GM18909 (cell line): ENCODE data around the gene CACNA1I.

Experiments
- ATAC-seq: cut with Tn5 transposase; IDR thresholded peaks from one replicate; pipeline ENCODE4 v1.9.1; 2021; ENCODE audit warnings: mild to moderate bottlenecking; ENCODE audit not compliant: unreplicated experiment, poor library complexity

The CACNA1I gene

DNA sequence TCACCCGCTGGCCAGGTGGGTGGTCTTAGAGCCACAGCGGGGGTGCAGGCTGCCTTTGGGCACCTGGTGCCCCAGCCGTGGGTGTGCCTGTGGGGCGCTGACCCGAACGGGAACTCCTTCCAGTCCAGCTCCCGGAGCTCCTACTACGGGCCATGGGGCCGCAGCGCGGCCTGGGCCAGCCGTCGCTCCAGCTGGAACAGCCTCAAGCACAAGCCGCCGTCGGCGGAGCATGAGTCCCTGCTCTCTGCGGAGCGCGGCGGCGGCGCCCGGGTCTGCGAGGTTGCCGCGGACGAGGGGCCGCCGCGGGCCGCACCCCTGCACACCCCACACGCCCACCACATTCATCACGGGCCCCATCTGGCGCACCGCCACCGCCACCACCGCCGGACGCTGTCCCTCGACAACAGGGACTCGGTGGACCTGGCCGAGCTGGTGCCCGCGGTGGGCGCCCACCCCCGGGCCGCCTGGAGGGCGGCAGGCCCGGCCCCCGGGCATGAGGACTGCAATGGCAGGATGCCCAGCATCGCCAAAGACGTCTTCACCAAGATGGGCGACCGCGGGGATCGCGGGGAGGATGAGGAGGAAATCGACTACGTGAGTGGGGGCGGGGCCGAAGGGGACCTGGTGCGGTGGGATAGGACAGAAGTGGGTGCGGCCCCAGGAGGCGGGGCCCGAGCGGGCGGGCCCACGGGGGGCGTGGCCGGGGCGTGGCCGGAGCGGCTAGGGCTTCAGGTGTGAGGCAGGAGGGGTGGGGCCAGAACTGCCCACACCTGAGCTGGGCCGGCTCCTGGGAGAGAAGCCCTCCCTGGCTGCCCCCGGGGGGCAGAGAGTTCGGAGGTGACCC is 91.5 kb downstream of the CACNA1I start:
- no peak for ATAC-seq

DNA sequence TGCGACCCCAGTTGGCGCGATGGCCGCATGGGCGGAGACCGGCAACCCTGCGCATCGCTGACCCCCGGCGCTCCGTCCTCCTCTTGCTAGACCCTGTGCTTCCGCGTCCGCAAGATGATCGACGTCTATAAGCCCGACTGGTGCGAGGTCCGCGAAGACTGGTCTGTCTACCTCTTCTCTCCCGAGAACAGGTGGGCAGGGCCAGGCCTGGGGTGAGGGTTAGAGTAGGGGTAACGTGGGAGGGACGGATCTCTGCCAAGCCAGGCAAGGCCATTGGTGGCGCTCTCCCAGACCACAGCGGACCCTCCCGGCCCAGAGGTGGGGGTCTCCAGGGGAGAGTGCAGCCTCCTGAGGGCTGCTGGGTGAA is 92.1 kb downstream of the CACNA1I start:
- ATAC-seq, result no peak

DNA sequence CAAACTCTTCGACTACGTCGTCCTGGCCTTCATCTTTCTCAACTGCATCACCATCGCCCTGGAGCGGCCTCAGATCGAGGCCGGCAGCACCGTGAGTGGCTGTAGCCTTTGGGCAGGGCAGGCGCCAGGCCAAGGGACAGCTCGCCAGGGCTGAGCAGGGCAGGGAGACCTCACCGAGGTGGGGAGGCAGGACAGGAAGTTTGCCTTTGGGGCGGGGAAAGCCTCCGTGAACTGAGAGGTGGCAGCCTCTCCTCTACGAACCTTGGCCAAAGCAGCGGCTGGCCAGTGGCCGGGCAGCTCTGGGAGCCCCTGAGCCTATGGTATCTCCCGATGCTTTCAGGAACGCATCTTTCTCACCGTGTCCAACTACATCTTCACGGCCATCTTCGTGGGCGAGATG is 93.2 kb downstream of the CACNA1I start:
- ATAC-seq, result no peak

DNA sequence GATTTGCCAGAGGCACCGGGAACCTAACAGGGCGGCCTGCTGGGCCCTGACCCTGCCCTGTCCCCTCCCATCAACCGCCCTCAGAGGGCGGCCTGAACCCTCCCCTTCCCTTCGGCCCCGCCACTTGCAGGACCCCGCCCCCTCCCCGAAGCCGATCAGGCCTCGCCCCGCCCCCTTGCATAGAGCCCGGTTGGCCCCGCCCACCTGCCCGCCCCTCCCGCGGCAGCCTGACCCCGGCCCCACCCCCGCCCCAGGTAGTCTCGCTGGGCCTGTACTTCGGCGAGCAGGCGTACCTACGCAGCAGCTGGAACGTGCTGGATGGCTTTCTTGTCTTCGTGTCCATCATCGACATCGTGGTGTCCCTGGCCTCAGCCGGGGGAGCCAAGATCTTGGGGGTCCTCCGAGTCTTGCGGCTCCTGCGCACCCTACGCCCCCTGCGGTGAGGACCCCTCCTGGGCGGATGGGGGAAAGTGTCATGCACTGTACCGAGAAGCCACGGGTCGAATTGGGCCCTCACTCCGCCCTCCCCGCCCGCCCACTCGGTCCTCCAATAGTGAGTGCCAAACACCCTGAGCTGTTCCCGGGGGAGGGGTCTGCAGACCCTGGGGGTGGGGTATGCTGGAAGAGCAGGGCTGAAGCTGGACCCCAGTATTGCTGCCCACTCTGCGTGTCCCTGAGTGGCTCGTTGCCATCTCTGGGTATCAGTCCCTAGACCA is 94.1 kb downstream of the CACNA1I start:
- no peak for ATAC-seq

DNA sequence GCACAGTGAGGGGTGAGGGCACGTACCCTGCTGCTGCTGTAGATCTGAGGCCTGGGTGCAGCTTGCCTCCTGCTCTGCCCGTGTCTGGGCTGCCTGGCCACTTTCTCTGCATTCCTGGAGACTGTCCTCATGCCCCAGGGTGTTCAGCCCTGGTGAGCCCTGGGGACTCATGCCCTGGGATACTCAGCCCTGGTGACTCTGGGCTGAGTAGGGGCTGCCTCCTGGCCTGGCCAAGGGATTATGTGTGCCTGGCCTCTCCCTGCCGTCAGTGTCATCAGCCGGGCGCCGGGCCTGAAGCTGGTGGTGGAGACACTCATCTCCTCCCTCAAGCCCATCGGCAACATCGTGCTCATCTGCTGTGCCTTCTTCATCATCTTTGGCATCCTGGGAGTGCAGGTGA is 94.7 kb downstream of the CACNA1I start:
- ATAC-seq, result no peak

DNA sequence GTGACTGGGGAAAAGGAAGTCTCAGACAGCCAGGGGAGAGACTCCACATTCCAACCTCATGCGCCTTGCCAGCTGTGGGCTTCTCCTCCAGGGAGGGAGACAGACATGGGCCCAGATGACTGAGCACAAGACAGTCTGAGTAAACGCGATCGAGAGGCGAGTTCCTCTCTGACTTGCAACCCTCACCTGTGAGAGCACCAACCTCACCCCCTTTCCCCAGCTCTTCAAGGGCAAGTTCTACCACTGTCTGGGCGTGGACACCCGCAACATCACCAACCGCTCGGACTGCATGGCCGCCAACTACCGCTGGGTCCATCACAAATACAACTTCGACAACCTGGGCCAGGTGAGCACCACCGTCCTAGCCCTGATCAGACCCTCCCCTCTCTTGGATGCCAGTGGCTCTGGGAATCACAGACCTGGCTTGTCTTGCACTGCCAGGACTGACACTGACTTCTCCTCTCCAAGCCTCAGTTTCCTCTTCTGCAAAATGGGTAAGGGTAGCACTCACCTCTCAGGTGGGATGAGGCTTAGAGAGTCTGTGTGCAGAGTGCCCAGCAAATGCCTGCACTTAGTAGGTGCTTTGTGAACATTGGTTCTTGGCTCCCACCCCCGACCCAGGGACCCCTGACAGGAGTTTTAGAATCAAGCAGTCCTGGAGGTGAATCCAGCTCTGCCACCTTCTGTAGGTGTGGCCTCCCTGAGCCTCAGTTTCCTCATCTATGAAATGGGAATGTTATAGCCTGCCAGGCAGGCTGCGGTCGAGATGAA is 95.3 kb downstream of the CACNA1I start:
- no peak for ATAC-seq

DNA sequence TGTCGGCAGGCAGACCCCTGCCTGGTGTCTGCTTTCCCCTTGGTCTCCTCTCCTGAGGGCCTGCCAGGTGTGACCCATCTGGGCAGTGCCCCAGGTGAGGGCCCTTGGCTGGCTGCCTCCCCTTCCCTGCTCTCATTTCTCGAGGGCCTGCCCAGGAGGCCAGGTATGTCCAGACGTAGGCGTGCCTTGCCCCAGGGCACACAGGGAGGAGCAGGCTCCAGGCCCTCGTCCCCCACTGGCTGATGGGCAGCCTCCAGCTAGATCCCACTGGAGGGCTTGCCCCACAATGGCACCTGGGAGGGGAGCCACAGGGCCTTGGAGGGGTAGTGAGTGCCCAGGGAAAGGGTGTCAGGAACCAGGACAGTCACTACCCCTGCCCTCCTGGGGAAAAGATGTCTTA is 95.9 kb downstream of the CACNA1I start:
- ATAC-seq, result no peak

DNA sequence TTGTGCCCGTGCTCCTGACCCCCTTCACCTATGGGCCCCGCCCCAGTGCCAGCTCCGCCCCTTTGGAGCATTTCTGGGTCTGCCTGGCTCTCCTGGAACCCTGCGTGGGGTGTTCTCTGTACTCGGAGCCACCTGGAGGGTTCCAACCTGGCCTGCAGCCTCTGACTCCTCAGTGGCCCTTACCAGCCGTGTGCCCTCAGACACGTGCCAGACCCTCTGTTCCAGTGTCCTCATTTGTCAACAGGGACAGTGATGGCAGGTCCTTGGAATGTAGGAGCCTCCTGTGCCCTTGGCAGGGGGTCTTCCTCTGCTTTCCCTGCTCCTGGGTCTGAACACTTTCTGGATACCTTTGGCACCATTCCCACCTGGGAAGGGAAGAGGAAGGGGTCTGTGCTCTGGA is 96.4 kb downstream of the CACNA1I start:
- ATAC-seq, result no peak

DNA sequence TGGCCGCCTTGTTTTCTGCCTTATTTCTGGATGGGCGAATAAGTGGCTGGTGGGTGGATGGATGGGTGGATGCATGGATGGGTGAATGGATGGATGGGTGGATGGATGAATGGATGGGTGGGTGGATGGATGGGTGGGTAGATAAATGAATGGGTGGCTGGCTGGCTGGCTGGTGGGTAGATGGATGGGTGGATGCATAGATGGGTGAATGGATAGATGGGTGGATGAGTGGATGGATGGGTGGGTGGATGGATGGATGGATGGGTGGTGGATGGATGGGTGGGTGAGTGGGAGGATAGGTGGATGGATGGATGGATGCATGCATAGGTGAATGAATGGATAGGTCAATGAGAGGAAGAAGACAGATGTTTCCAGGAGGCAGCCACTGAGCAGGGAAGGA is 98.9 kb downstream of the CACNA1I start:
- ATAC-seq, result no peak

DNA sequence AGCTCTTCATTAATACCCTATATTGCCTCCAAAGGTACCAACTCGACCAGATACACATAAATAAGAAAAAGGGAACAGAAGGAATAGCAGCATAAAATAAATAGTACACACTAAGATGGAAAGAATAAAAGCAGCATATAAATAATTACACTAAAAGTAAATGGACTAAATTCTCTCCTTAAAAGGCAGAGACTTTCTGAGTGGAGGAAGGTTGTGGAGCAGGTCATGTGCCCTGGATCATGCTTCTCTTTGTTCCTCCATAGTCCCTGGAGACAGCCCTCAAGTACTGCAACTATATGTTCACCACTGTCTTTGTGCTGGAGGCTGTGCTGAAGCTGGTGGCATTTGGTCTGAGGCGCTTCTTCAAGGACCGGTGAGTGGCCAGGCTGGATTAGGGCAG is 101.4 kb downstream of the CACNA1I start:
- ATAC-seq, result no peak

DNA sequence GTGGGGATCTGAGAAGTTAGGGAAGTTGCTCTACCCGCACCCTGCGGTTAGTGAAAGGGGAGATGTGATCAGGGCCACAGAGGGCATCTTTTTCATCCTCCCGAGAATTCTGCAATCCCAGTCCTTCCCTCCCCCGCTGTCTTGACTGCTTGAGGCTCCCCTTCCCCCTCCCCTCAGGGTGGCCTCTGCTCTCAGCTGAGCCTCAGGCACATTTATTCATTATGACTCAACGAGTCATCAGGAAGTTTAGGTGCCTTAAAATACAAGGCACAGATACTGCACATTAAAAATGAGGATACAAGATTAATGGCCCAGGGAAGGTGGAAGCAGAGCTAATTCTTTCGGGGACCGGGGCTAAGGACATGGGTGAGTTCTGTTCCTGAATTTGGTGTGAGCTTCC is 104.0 kb downstream of the CACNA1I start:
- no peak for ATAC-seq

DNA sequence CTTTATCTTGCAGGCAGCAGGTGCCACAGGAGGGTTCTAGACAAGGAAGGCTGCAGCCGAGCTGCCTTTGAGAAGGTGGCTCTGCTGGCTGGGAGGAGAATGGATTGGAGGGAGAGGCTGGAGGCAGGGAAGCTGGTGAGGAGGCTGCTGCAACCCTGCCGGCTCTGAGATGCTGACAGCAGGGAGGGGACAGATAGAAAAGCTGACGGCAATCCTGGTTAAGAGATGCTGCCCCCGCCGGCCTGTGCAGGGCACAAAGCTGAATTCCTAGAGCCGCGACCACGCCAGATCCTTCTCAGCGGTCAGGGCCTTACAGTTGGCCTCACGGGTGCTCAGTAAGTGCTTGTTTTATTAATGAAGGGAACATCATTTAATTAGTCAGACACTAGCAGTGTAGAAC is 105.4 kb downstream of the CACNA1I start:
- no peak for ATAC-seq

DNA sequence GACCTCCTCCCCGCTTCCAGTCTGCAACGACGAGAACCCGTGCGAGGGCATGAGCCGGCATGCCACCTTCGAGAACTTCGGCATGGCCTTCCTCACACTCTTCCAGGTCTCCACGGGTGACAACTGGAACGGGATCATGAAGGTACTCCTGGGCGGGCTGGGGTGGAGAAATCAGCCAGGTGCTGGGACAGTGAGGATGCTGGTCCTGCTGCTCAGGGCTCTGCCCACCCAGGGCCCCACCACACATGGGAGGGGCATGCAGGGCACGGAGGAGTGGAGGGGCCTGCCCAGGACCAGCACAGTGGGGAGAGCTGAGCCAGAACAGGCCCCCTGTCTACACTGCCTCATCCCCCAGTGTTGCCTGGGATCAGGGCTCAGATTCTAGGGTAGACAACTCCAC is 107.4 kb downstream of the CACNA1I start:
- ATAC-seq, result no peak

DNA sequence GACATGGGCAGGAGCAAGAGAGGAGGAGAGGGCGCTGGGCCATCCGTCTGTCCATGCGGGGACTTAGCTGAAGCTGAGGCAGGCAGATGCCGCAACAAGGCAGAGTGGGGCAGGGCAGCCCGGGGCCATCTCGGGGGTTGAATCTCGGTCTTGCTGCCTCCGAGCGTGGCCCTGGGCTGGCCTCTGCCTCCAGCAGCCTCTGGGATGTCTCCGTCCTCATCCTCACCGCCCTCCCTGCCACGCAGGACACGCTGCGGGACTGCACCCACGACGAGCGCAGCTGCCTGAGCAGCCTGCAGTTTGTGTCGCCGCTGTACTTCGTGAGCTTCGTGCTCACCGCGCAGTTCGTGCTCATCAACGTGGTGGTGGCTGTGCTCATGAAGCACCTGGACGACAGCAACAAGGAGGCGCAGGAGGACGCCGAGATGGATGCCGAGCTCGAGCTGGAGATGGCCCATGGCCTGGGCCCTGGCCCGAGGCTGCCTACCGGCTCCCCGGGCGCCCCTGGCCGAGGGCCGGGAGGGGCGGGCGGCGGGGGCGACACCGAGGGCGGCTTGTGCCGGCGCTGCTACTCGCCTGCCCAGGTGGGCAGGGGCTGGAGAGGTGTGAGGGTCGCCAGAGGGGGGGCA is 108.4 kb downstream of the CACNA1I start:
- ATAC-seq, result no peak

DNA sequence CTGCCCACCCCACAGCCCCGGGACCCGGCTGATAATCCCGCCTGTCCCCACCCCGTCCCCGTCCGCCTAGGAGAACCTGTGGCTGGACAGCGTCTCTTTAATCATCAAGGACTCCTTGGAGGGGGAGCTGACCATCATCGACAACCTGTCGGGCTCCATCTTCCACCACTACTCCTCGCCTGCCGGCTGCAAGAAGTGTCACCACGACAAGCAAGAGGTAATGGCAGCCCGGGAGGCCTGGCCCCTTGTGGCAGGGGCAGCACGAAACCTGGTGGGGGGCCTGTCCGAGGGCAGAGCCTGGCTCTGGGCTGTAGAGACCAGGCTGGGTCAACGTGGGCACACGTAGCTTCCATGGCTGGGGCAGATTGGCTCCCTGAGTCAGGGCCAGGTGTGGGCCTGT is 109.1 kb downstream of the CACNA1I start:
- no peak for ATAC-seq

DNA sequence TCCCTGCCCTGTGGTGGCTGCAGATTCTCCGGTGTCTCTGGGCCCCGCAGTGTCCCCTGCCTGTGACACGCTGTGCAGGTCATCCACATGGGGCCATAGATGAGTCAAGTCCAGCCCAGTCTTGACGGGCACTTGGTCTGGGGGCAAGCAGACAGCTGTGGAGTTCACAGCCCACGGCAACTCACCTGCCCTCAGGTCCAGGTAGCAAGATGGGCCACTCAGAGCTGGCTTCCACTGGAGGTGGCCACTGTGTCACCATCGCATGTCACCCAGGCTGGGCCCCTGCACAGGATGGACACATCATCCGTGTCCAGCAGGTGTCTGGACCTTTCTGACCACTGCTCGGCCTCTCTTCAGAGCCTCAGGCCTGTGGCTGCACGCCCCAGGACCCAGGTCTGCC is 109.9 kb downstream of the CACNA1I start:
- no peak for ATAC-seq

DNA sequence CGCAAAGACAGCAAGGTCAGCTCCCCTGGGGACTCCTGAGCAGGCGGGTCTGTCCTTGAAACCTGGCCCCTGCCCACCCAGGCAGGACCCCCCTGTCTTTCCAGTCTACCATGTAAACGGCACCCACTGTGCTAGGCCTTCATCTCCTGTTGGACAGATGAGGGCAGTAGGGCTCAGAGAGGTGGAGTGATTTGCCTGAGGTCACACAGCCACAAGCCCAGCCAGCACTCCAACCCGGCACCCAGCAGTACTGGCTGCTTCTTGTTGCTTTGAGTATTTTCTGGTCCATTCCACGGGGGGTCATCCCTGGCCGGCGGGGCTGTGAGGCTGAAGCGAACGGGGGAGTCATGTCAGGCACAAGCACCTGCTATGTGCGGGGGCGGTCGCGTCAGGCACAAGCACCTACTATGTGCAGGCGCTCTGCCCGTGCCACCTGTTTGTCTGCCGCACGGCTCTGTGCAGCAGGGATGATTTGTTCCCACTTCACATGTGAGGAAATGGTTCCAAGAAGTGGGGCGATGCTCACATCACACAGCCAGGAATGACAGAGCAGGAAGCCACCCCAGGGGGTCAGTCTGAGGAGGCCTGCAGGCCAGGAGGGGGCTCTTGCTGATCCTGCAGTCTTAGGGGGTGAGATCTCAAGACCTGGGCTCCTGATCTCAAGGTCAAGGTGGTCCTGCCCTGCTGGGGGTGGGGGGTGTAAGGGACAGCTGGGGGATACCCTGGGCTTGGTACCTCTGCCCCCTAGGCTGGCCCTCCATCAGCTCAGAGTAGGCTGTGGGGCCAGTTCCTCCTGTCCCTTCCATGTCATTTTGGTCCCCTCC is 110.7 kb downstream of the CACNA1I start:
- no peak for ATAC-seq

DNA sequence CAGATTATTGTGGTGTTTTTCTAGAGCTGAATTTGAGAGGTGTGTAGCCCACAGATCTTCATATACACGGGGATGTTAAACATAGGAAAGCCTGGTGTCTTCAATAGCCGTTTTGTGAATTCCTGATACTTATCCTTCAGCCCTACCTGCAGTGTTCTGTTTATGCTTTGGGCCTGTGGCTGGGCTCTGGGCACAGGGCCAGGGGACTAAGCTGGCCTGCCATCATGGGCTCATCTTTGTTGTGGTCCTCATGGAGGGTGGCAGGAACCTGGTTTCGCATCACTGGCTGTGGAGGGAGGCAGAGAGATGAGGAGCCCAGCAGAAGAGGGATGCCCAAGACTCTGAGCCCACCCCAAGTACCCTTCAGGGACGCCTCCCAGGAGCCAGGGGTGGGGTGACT is 112.4 kb downstream of the CACNA1I start:
- no peak for ATAC-seq

DNA sequence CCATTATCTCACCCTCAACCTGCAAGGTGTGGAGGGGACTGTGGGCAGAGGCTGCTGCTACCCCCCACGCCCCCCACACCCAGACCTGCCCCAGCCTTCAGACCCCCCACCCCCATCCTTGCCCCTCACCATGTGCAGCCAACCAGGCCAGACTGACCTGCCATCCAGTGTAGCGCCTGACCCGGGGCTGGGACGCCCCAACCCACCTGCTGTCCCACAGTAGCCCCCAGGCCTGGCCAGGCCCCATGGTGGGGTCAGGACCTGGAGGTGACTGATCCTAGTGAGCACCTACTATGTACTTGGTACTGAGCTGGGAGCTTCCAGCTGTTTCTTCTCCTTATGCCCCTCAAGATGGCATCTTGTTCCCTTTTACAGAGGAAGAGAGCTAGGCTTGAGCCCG is 113.1 kb downstream of the CACNA1I start:
- ATAC-seq, result no peak

DNA sequence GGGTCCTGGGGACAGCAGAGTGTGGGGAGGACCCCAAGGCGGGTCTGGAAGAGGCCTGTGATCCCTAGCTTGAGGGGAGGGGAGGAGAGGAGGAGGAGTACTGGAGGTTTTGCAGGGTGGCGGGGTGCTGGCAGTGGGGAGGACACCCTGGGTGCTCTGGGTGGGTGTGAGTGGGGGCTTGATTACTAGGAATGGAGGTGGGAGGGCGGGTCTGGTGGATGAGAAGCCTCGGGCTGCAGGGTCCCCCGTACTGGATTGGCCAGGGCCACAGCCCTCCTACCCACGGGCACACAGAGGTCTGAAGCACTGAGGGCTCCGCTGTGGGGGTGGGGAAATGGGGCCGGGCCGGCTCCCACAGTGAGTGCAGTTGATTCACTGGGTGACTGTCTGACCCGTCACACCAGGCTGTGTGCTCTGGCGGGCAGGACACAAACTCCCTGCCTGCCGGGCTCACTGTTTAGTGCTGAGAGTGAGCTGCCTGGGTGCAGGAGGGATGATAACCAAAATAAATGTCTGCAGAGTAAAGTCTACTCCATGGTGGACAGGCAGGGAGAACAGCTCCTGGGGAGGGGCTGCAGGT is 114.2 kb downstream of the CACNA1I start:
- ATAC-seq, result no peak
